ENCODE measurements around the gene C10orf143. TPM values are rescaled to one million over a fixed set of nuclear protein-coding genes. Genes with fewer than 3 reads are reported as not detected.

Gene C10orf143
- total RNA-seq, 1 donor from 2014 or later = 3.6 TPM

- TF ChIP-seq, protein P1, sequence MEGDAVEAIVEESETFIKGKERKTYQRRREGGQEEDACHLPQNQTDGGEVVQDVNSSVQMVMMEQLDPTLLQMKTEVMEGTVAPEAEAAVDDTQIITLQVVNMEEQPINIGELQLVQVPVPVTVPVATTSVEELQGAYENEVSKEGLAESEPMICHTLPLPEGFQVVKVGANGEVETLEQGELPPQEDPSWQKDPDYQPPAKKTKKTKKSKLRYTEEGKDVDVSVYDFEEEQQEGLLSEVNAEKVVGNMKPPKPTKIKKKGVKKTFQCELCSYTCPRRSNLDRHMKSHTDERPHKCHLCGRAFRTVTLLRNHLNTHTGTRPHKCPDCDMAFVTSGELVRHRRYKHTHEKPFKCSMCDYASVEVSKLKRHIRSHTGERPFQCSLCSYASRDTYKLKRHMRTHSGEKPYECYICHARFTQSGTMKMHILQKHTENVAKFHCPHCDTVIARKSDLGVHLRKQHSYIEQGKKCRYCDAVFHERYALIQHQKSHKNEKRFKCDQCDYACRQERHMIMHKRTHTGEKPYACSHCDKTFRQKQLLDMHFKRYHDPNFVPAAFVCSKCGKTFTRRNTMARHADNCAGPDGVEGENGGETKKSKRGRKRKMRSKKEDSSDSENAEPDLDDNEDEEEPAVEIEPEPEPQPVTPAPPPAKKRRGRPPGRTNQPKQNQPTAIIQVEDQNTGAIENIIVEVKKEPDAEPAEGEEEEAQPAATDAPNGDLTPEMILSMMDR (IDR thresholded peaks at IDR 0.05; ENCODE audit: unreplicated experiment) = no peak
- Mint-ChIP-seq H3K36me3 (ENCODE audit: insufficient read depth) (no peaks in the 10 kb centered on the region), H3K4me3 (ENCODE audit: low read depth) (no peak overlapping the region), H3K9me3 (ENCODE audit: low read depth) (no peaks in the 10 kb centered on the region), H3K4me1 (ENCODE audit: low read depth) (no peaks in the 10 kb centered on the region), H3K27ac (no peak overlapping the region), H3K27me3 (peaks cover 46% of the 10 kb centered on the region)
- DNase-seq (ENCODE audit: low spot score, unreplicated experiment) = no peak
Measured at GRCh38 chr10:130037169-130037661, 73.4 kb downstream of the C10orf143 start.

GRCh38 chr10:130036296-130037065 is 74.1 kb downstream of the C10orf143 start:
- no peak for DNase-seq (ENCODE audit: low spot score, unreplicated experiment)
- Mint-ChIP-seq H3K9me3 (ENCODE audit: low read depth) (no peaks in the 10 kb centered on the region), H3K27me3 (peaks cover 42% of the 10 kb centered on the region), H3K27ac (no peak overlapping the region), H3K4me3 (ENCODE audit: low read depth) (no peak overlapping the region), H3K36me3 (ENCODE audit: insufficient read depth) (no peaks in the 10 kb centered on the region), H3K4me1 (ENCODE audit: low read depth) (no peaks in the 10 kb centered on the region)
- TF ChIP-seq, protein P1 (IDR thresholded peaks at IDR 0.05; ENCODE audit: unreplicated experiment) = no peak

DNA sequence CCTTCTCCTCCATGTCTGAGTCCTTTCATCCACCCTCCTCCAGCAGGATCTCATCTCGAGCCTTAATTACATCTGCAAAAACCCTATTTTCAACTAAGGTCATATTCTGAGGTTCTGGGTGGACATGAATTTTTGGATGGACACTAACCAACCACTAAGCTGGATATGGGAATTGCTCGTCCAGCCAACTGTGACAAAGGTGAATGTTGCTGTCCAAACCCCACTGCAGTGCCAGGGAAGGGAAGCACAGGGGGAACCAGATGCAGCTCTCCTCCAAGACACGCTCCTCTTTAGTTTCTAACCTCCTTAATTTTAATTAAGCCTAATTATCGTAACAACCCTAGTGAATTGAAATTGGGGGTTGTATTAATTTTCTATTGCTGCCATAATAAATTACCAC is 81.4 kb downstream of the C10orf143 start:
- Mint-ChIP-seq H3K27me3 (peaks cover 17% of the 10 kb centered on the region), H3K36me3 (ENCODE audit: insufficient read depth) (no peaks in the 10 kb centered on the region), H3K9me3 (ENCODE audit: low read depth) (no peaks in the 10 kb centered on the region), H3K27ac (no peak overlapping the region), H3K4me1 (ENCODE audit: low read depth) (no peaks in the 10 kb centered on the region), H3K4me3 (ENCODE audit: low read depth) (no peak overlapping the region)
- DNase-seq (ENCODE audit: low spot score, unreplicated experiment) = no peak
- TF ChIP-seq, protein P1 (IDR thresholded peaks at IDR 0.05; ENCODE audit: unreplicated experiment) = no peak

- Mint-ChIP-seq H3K27ac (no peak overlapping the region), H3K9me3 (ENCODE audit: low read depth) (no peaks in the 10 kb centered on the region), H3K36me3 (ENCODE audit: insufficient read depth) (no peaks in the 10 kb centered on the region), H3K4me1 (ENCODE audit: low read depth) (no peaks in the 10 kb centered on the region), H3K27me3 (peaks cover 11% of the 10 kb centered on the region), H3K4me3 (ENCODE audit: low read depth) (no peak overlapping the region)
- no peak for DNase-seq (ENCODE audit: low spot score, unreplicated experiment)
- TF ChIP-seq, protein P1 (IDR thresholded peaks at IDR 0.05; ENCODE audit: unreplicated experiment) = no peak
Measured at GRCh38 chr10:130028465-130028819, 82.2 kb downstream of the C10orf143 start.

GRCh38 chr10:130027716-130028464 is 82.7 kb downstream of the C10orf143 start:
- no peaks in the 10 kb centered on the region for H3K36me3 Mint-ChIP-seq (ENCODE audit: insufficient read depth)
- TF ChIP-seq, protein P1 (IDR thresholded peaks at IDR 0.05; ENCODE audit: unreplicated experiment) = no peak
- H3K4me1 Mint-ChIP-seq (ENCODE audit: low read depth) = no peaks in the 10 kb centered on the region
- no peak for DNase-seq (ENCODE audit: low spot score, unreplicated experiment)
- peaks cover 11% of the 10 kb centered on the region for H3K27me3 Mint-ChIP-seq
- no peaks in the 10 kb centered on the region for H3K9me3 Mint-ChIP-seq (ENCODE audit: low read depth)
- no peak overlapping the region for H3K27ac Mint-ChIP-seq
- H3K4me3 Mint-ChIP-seq (ENCODE audit: low read depth) = no peak overlapping the region

Measured in progenitor cell of endocrine pancreas (in vitro differentiated cells).